ENCODE results near the gene PPP2R5D. TPM values are rescaled to one million over a fixed set of nuclear protein-coding genes. Genes with fewer than 3 reads are reported as not detected.
A peak's percentile ranks its signal among the peaks of the same experiment; 100 is the strongest.

PPP2R5D gene
- polyA plus RNA-seq (2012; ENCODE audit: insufficient read length, low read depth) = 59.5 TPM

DNA sequence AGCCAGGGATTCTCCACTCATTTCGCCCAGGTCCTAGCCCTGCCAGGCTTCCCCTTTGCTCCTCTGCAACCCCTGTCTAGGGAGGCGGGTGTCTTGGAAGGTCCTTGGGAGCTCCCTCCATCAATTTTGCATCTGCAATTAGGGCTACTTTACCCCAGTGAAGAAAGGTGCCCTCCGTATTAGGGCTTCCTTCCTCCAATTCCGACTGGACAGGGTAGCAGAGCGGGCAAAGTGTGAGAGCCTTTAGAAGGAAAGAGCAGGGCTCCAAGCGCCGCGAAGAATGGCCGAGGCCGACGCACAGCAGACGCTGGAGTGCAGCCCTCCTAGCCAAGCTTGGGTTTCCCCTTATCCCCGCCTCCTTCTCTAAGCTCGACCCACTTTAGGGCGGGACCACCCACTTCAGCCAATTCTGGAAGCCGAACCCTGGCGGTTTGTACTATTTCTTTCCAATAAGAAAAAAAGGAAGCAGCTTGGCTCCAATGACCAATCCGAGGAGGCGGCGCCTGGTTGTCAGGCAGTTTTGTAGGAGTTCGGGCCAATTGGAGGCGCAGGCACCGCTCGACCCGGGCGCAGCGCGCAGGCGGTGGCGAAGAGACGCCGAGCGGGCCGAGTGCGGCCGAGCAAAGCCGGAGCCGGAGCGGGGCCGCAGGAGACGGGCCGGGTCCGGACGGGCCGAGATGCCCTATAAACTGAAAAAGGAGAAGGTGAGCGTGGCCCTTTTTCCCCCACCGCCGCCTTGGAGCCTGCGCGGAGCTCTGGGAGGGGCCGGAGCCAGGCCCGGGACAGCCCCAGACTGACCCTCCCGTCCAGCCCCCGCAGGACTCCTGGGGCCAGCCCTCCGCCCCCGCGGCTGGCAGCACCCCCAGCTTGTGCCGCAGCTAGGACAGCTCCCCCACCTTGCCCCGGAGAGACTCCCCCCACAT is at the start of gene PPP2R5D:
Gene PPP2R5D (plus strand): TSS at position 570 of the 923 bp plus-strand sequence. CDS start 108 bp downstream, at position 678.
- peak; percentile 5 for TF ChIP-seq FOXP2 (optimal IDR thresholded peaks at IDR 0.05; ENCODE audit: borderline replicate concordance, extremely low read depth, extremely low read length, insufficient read depth)
- 0 out of 2 replicates have a peak, but pooled peaks have one; percentile 72 for TF ChIP-seq TAF1 (IDR thresholded peaks at IDR 0.05; ENCODE audit: borderline replicate concordance, insufficient read depth, low read length)
- TF ChIP-seq POLR2AphosphoS5 (IDR thresholded peaks at IDR 0.05; ENCODE audit: low read depth, low read length) = peak; percentile 95
- TF ChIP-seq, protein P1, sequence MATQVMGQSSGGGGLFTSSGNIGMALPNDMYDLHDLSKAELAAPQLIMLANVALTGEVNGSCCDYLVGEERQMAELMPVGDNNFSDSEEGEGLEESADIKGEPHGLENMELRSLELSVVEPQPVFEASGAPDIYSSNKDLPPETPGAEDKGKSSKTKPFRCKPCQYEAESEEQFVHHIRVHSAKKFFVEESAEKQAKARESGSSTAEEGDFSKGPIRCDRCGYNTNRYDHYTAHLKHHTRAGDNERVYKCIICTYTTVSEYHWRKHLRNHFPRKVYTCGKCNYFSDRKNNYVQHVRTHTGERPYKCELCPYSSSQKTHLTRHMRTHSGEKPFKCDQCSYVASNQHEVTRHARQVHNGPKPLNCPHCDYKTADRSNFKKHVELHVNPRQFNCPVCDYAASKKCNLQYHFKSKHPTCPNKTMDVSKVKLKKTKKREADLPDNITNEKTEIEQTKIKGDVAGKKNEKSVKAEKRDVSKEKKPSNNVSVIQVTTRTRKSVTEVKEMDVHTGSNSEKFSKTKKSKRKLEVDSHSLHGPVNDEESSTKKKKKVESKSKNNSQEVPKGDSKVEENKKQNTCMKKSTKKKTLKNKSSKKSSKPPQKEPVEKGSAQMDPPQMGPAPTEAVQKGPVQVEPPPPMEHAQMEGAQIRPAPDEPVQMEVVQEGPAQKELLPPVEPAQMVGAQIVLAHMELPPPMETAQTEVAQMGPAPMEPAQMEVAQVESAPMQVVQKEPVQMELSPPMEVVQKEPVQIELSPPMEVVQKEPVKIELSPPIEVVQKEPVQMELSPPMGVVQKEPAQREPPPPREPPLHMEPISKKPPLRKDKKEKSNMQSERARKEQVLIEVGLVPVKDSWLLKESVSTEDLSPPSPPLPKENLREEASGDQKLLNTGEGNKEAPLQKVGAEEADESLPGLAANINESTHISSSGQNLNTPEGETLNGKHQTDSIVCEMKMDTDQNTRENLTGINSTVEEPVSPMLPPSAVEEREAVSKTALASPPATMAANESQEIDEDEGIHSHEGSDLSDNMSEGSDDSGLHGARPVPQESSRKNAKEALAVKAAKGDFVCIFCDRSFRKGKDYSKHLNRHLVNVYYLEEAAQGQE (IDR thresholded peaks at IDR 0.05; ENCODE audit: insufficient read depth in 1 of 2, low read depth in 2 of 2, low read length in 2 of 2) = no peak

DNA sequence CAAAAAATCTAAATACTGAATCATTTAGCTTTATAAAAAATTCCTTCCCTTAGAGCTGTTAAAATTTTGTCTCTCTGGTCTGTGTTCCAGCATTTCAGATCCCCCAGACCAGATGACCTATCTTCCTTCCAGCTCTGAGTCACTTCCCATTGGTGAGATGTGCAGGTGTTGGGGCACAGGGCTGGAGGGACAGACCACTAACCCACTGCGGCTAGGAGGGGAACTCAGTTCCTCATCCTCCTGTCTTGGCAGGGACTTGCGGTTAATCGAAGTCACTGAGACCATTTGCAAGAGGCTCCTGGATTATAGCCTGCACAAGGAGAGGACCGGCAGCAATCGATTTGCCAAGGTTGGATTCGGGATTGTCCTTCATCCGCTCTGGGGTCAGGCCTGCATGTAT is 49.0 kb upstream of the PPP2R5D start:
- TF ChIP-seq SIN3A (IDR thresholded peaks at IDR 0.05; ENCODE audit: borderline replicate concordance, insufficient read depth, low read length) (no peak), FOXP2 (optimal IDR thresholded peaks at IDR 0.05; ENCODE audit: borderline replicate concordance, extremely low read depth, extremely low read length, insufficient read depth) (no peak), POLR2AphosphoS5 (IDR thresholded peaks at IDR 0.05; ENCODE audit: low read depth, low read length) (no peak), TAF1 (IDR thresholded peaks at IDR 0.05; ENCODE audit: borderline replicate concordance, insufficient read depth, low read length) (no peak)
- TF ChIP-seq, protein P1 (IDR thresholded peaks at IDR 0.05; ENCODE audit: insufficient read depth in 1 of 2, low read depth in 2 of 2, low read length in 2 of 2) = no peak

DNA sequence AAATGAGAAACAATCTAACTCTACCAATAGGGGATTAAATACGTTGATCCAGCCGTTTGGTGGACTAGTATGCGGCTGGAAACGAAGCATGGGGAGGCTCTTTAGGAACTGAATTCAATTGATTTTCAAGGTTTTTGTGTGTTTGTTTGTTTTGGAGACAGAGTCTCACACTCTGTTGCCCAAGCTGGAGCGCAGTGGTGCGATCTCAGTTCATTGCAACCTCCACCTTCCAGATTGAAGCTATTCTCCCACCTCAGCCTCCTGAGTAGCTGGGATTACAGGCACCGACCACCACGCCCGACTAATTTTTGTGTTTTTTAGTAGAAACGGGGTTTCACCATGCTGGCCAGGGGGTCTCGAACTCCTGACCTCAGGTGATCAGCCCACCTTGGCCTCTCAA is 48.0 kb upstream of the PPP2R5D start:
- TF ChIP-seq FOXP2 (optimal IDR thresholded peaks at IDR 0.05; ENCODE audit: borderline replicate concordance, extremely low read depth, extremely low read length, insufficient read depth) (no peak), TAF1 (IDR thresholded peaks at IDR 0.05; ENCODE audit: borderline replicate concordance, insufficient read depth, low read length) (no peak), SIN3A (IDR thresholded peaks at IDR 0.05; ENCODE audit: borderline replicate concordance, insufficient read depth, low read length) (no peak), POLR2AphosphoS5 (IDR thresholded peaks at IDR 0.05; ENCODE audit: low read depth, low read length) (no peak)
- TF ChIP-seq, protein P1 (IDR thresholded peaks at IDR 0.05; ENCODE audit: insufficient read depth in 1 of 2, low read depth in 2 of 2, low read length in 2 of 2) = no peak

DNA sequence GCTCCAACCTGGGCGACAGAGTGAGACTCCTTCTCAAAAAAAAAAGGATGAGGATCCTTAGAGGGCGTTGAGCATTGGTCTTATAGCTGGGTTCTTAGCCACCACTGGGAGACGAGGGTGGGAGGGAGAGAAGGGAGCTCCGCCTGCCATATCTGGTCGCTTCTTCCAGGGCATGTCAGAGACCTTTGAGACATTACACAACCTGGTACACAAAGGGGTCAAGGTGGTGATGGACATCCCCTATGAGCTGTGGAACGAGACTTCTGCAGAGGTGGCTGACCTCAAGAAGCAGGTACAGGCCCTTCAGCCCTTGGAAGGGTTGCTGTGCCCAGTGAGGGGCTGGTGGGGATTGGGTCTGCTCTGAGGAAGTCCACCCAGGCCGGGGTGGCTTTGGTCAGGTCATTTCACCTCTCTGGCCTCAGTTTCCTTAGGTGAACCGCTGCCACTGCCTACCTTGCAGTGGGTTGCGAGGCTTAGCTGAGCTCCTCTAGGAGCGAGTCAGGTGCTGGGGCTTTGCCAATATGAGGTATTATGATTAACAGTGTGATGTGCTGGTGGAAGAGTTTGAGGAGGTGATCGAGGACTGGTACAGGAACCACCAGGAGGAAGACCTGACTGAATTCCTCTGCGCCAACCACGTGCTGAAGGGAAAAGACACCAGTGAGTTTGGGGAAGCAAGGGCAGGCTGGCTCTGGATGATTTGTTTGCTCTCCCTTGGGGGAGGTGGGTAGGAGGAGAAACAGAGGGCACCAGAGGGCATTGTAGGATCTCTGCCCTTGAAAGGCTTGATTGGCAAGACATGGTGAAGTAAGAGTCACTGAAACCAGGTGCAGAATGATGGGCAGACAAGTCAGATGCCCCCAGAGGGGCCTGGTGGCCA is 46.6 kb upstream of the PPP2R5D start:
- TF ChIP-seq TAF1 (IDR thresholded peaks at IDR 0.05; ENCODE audit: borderline replicate concordance, insufficient read depth, low read length) (no peak), POLR2AphosphoS5 (IDR thresholded peaks at IDR 0.05; ENCODE audit: low read depth, low read length) (no peak), SIN3A (IDR thresholded peaks at IDR 0.05; ENCODE audit: borderline replicate concordance, insufficient read depth, low read length) (no peak), FOXP2 (optimal IDR thresholded peaks at IDR 0.05; ENCODE audit: borderline replicate concordance, extremely low read depth, extremely low read length, insufficient read depth) (no peak)
- TF ChIP-seq, protein P1 (IDR thresholded peaks at IDR 0.05; ENCODE audit: insufficient read depth in 1 of 2, low read depth in 2 of 2, low read length in 2 of 2) = no peak

All from PFSK-1 (cell line).